Non-pigmented ciliary epithelial cell (primary cell): ENCODE data around the gene PTPN4.
"Not testable (repeated sequence)": the region's sequence is repeated elsewhere in the genome, so short reads cannot be mapped to it uniquely, and the experiment has no call there.

Source experiments
- DNase-seq: peaks from one replicate; pipeline ENCODE4 v3.0.0-alpha.2; 2010; ENCODE audit warnings: low read depth

The PTPN4 gene

GRCh38 chr2:119766944-119767343 is 7.2 kb downstream of the PTPN4 start:
- no peak for DNase-seq

DNA sequence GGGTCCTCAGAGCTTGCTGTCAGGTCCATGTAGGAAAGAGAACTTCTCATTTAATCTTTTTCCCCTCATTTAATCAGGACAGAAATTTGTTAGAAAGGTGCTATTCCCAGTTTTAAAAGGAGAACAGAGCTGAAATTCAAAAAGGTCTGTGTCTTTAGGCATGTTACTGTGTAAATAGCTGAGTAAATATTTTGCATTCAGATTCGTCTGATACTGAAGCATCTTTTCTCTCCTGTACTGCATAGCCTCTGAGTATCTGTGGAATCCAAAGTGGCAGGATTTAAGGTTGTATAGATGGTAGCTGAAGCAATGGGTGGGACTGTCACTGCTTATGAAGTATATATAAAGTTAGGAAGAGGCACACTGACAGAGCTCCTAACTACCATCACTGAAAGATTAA is 9.0 kb downstream of the PTPN4 start:
- no peak for DNase-seq

DNA sequence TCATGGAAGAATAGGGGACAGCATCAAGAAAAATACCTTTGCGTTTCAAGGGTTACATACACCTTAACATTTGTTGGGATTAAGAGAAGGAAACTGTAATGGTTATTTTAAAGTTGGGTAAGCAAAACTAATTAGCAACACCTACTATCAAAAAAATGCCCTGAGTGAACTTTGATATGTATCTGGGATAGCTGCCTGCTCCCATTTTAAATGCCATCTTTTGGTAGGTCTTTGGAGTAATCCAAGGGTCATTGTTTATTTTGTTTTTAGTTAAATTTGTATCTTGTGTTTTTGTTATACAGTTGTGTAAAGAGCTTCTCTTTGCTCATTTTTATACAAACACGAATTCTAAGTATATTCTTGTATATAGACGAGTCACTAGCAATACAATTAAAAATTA is 9.9 kb downstream of the PTPN4 start:
- DNase-seq, result no peak

DNA sequence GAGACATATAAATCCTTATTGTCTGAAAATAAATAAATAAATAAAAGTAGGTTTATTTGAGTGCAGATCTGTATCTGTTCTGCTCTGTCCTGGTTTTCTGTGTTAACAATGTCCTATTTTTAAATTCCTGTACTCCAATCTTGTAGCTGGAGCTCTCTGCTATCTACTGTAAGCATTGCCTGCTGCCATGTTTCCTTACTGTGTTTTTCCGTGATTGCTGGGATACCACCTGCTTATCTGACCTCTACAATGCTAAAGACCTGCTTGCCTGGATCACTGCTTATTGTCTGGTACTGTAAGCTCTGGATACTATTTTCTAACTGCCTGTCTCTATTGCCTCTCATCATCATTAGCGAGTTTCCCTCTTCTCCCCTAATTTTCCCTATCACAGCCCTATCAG is 11.6 kb downstream of the PTPN4 start:
- DNase-seq, result no peak

DNA sequence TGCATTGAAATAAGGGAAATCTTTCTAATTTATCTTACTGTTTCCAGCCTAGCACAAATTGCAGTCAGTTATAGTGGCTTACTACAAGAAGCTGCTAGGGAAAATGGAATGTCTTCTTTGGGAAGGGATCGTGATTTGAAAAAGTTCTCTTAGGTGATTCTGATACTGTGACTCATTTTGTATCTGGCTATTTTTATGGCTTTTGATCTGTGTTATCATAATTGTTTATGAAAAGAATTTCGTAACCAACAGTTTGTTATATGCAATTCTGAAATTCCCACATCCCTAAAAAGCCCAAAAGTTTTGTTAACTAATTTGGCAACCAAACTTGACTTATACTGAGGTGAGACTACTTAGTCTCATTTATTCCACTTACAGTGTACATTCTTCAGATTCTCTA is 12.4 kb downstream of the PTPN4 start:
- DNase-seq, result no peak

- no peak for DNase-seq
Measured at GRCh38 chr2:119772767-119773166, 13.0 kb downstream of the PTPN4 start.

DNA sequence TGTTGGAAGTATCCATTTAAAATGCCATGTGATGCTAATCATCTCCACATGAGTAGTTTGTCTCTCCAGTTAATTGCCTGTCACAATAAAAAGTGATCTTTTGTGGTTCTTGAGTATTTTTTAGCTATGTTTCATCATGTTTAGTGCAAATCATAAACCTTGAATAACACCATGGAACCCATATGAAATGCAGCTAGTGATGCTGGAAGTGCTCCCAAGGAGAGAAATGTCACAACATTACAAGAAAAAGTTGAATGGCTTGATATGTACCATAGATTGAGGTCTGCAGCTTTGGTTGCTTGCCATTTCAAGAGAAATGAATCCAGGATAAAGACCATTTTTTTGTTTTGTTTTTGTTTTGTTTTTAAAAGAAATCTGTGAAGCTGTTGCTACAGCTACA is 14.3 kb downstream of the PTPN4 start:
- DNase-seq, result no peak

DNA sequence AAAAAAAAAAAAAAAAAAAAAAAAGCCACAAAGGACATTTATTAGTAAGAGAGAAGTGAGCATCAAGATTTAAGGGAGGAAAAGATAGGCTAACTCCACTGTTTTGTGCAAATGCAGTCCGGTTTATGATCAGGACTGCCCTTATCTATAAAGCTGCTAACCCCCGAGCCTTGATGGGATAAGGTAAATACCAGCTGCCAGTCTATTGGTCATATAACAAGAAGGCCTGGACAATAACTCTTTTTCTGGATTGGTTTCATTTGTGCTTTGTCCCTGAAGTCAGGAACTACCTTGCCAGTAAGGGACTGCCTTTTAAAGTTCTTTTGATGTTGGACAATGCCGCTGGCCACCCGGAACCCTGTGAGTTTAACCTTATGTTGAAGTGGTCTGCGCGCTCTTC is 15.4 kb downstream of the PTPN4 start:
- no peak for DNase-seq

GRCh38 chr2:119782308-119783027 is 22.7 kb downstream of the PTPN4 start:
- no peak for DNase-seq

- no peak for DNase-seq
Measured at GRCh38 chr2:119784876-119785275, 25.2 kb downstream of the PTPN4 start.

DNA sequence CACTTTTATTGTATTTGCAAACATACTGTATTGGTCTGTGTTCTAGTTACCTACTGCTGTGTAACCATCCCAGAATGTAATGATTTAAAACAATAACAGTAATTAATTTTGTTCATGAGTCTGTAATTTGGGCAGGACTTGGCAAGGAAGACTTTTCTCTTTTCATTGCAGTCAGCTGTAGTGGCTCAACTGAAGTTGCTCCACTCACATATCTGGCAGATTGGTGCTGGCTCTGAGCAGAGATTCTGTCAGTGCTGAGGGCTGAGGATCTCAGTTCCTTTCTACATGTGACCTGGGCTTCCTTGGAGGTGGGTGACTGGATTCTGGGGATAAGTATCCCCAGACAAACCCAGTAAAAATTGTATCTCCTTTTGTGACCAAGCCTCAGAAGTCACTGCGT is 26.6 kb downstream of the PTPN4 start:
- DNase-seq, result no peak

DNA sequence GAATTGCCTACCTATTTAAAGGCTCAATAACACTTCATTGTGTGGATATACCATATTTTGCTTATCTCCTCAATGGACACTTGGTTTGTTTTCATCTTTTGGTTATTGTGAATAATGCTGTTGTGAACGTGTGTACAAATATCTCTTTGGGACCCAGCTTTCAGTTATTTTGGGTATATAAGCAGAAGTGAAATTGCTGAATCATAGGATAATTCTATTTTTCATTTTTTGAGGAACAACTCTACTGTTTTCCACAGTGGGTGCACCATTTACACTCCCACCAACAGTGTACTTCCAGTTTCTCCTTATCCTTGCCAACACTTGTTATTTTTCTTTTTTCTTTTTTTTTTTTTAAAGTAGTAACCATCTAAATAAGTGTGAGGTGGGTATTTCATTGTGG is 29.0 kb downstream of the PTPN4 start:
- DNase-seq, result no peak

- no peak for DNase-seq
Measured at GRCh38 chr2:119790466-119790865, 30.7 kb downstream of the PTPN4 start.

DNA sequence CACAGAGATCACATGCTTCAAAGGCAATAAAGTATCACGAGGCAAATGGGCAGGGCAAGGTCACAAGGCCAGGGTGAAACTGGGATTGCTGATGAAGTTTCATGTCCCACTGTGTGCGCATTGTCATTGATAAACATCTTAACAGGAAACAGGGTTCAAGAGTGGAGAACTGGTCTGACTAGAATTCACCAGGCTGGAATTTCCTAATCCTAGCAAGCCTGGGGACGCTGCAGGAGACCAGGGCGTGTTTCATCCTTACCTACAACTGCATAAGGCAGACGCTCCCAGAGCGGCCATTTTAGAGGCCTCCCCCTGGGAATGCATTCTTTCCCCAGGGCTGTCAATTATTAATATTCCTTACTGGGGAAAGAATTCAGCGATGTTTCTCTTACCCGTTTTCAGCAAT is 33.2 kb downstream of the PTPN4 start:
- DNase-seq, result no peak

DNA sequence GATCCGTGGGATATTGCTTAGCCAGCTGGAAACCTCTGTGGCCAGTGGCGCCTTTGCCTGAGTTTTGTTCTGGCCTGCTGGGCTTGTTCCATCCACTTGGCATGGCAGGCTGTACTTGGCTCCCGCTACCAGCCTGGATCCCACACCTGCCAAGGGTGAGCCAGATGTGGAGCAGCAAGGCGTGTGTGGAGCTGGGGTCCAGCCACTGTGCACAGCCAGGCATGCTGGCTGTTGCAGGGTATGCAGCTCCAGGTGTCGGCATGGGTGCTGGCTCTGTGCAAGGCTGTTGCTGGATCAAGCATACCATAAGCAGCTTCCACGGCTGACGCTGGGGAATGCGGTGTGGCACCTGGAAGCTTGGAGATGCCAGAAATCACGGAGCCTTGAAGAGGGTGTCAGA is 34.5 kb downstream of the PTPN4 start:
- no peak for DNase-seq

- no peak for DNase-seq
Measured at GRCh38 chr2:119795309-119796303, 35.9 kb downstream of the PTPN4 start.

DNA sequence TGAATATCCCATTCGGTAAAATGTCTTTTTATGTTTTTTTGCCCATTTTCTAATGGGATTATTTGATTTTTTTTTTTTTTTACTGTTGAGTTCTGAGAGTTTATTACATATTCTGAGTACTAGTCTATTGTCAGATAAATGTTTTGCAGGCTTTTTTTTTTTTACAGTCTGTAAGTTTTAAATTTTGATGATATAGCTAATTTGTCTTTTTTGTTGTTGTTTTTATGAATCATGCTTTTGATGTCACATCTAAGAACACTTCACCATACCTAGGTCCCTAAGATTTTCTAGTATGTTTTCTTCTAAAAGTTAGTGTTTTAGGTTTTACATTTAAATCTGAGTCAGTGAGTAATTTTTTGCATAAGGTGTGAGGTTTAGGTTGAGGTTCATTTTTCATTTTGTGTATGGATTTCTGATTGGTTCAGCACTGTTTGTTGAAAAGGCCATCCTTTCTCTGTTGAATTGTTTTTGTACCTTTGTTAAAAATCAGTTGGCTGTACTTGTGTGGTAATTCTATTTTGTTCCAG is 40.7 kb downstream of the PTPN4 start:
- no peak for DNase-seq

DNA sequence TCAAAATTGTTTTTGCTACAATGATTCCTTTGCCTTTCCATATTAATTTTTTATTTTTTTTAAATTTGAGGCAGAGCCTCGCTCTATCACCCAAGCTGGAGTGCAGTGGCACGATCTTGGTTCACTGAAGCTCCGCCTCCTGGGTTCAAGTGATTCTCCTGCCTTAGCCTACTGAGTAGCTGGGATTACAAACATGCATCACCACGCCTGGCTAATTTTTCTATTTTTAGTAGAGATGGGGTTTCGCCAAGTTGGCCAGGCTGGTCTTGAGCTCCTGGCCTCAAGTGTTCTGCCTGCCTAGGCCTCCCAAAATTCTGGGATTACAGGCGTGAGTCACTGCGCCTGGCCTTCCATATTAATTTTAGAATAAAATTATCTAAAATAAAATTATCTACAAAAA is 41.3 kb downstream of the PTPN4 start:
- no peak for DNase-seq

DNA sequence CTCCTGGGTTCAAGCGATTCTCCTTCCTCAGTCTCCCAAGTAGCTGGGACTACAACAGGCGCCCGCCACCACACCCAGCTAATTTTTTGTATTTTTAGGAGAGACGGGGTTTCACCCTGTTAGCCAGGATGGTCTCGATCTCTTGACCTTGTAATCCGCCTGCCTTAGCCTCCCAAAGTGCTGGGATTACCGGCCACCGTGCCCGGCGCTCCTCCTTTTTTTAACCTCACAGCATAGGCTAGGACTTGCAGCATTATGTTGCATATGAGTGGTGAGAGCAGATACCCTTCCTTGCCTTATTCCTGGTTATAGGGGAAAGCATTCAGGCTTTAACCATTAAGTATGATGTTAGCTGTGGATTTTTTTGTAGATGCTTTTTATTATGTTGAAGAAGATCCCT is 42.3 kb downstream of the PTPN4 start:
- DNase-seq, result not testable (repeated sequence)

- DNase-seq, result no peak
Measured at GRCh38 chr2:119803101-119803500, 43.4 kb downstream of the PTPN4 start.

GRCh38 chr2:119804409-119804808 is 44.7 kb downstream of the PTPN4 start:
- not testable (repeated sequence) for DNase-seq

DNA sequence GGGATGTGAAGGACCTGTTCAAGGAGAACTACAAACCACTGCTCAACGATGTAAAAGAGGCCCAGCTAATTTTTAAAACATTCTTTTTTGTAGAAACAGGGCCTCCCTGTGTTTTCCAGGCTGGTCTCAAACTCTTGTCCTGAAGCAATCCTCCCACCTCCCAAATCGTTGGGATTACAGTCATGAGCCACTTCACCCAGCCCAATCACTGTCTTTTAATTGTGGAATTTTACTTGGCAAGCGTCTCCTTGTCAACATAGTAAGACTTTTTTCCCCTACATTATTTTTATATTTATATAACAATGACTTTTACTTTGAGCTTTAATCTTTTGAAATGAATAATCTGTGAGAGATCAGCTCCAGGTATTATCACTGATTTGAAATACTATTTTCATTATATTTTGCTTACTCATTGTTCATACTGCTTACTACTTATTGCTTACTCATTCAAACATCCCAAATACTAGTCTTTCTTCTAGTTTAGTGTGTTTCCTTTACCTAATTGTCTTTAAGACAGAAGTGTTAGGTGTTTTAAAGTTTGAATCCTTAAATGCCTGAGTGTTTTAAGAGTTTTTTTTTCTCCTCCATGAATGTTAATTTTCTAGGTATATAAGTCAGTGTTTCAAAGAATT is 48.9 kb downstream of the PTPN4 start:
- no peak for DNase-seq
